Activated CD8-positive, alpha-beta memory T cell treated with anti-CD3 and anti-CD28 coated beads for 36 hours (primary cell): ENCODE data around the gene SLC39A12. TPM values are rescaled to one million over a fixed set of nuclear protein-coding genes. Genes with fewer than 3 reads are reported as not detected.

Source experiments
- CTCF ChIA-PET: fragments of 350-600 bp; sonication (Branson Sonifier 250); formaldehyde crosslinking; loops from one replicate; lab custom pipeline; 2021; ENCODE audit warnings: antibody characterized with exemption; lab: Charles Lee
- POLR2A ChIA-PET: fragments of 350-600 bp; sonication (Branson Sonifier 250); formaldehyde crosslinking; loops from one replicate; lab custom pipeline; 2021; ENCODE audit warnings: antibody characterized with exemption; lab: Charles Lee
- total RNA-seq, 2 experiments: library from RNA; stranded (reverse); gene quantifications; one replicate each; pipeline ENCODE4 v1.2.3, GENCODE V29; 2021

SLC39A12 gene
- total RNA-seq, 2 experiments from 2014 or later = not detected

- ChIA-PET POLR2A (no interaction called here), CTCF (no interaction called here)
Observed at GRCh38 chr10:18021725-18022480, 70.2 kb downstream of the SLC39A12 start.

- POLR2A ChIA-PET = interaction anchor here (0.6 kb wide), 1 partner anchor 1002 kb away, joined by 3 read pairs; no protein-coding TSS in a partner anchor
- CTCF ChIA-PET = no interaction called here
Observed at GRCh38 chr10:18043148-18044006, 91.7 kb downstream of the SLC39A12 start.

GRCh38 chr10:18044976-18045720 lies 93.4 kb downstream of the SLC39A12 start:
- CTCF ChIA-PET = no interaction called here
- POLR2A ChIA-PET = no interaction called here

GRCh38 chr10:18056583-18056982 lies 104.9 kb downstream of the SLC39A12 start:
- ChIA-PET CTCF (no interaction called here), POLR2A (no interaction called here)

- ChIA-PET POLR2A (no interaction called here), CTCF (no interaction called here)
Observed at GRCh38 chr10:18059826-18060559, 108.3 kb downstream of the SLC39A12 start.

GRCh38 chr10:18066947-18067346 lies 115.2 kb downstream of the SLC39A12 start:
- ChIA-PET CTCF (interaction anchor here (0.6 kb wide), 1 partner anchor 24 kb away, joined by 6 read pairs; no protein-coding TSS in a partner anchor), POLR2A (no interaction called here)

- CTCF ChIA-PET = no interaction called here
- POLR2A ChIA-PET = no interaction called here
Observed at GRCh38 chr10:18068401-18068800, 116.7 kb downstream of the SLC39A12 start.

- CTCF ChIA-PET = no interaction called here
- POLR2A ChIA-PET = no interaction called here
Observed at GRCh38 chr10:18071591-18071990, 119.9 kb downstream of the SLC39A12 start.

- ChIA-PET CTCF (no interaction called here), POLR2A (no interaction called here)
Observed at GRCh38 chr10:18073314-18073713, 121.6 kb downstream of the SLC39A12 start.

- ChIA-PET CTCF (no interaction called here), POLR2A (no interaction called here)
Observed at GRCh38 chr10:18075881-18076280, 124.2 kb downstream of the SLC39A12 start.

- ChIA-PET POLR2A (no interaction called here), CTCF (no interaction called here)
Observed at GRCh38 chr10:18079665-18080295, 128.1 kb downstream of the SLC39A12 start.

GRCh38 chr10:18082381-18082780 lies 130.7 kb downstream of the SLC39A12 start:
- ChIA-PET POLR2A (no interaction called here), CTCF (no interaction called here)

GRCh38 chr10:18085855-18086254 lies 134.1 kb downstream of the SLC39A12 start:
- CTCF ChIA-PET = no interaction called here

GRCh38 chr10:18086746-18087145 lies 135.0 kb downstream of the SLC39A12 start:
- ChIA-PET CTCF (no interaction called here), POLR2A (no interaction called here)

More at GRCh38 chr10:18085855-18086254, 134.1 kb downstream of the SLC39A12 start:
- POLR2A ChIA-PET = no interaction called here

- CTCF ChIA-PET = no interaction called here
Observed at GRCh38 chr10:18087355-18087754, 135.6 kb downstream of the SLC39A12 start.

More at GRCh38 chr10:18087355-18087754, 135.6 kb downstream of the SLC39A12 start:
- POLR2A ChIA-PET = no interaction called here
